ENCODE results near the gene CPNE8. TPM values are rescaled to one million over a fixed set of nuclear protein-coding genes. Genes with fewer than 3 reads are reported as not detected.

The CPNE8 gene
- polyA plus RNA-seq, 2 of the 4 experiments (the other 2 are of a cell fraction), result 8.0 to 30.1 TPM

- H3K4me2 ChIP-seq, result no peak overlapping the region
- no peak for TF ChIP-seq CEBPB (IDR thresholded peaks at IDR 0.05)
- no peak overlapping the region for H3K4me3 ChIP-seq
- ATAC-seq (no peak), FAIRE-seq (no peak), DNase-seq (ENCODE audit: low read depth in 1 of 2, low spot score in 1 of 2) (no peak)
- H3K4me1 ChIP-seq, result no peaks in the 10 kb centered on the region
- POLR2A ChIA-PET, result no interaction called here
- H3K27ac ChIP-seq, result no peak overlapping the region
- CTCF ChIA-PET, result interaction anchor here (1.5 kb wide), 1 partner anchor 21 kb away, joined by 3 read pairs; no protein-coding TSS in a partner anchor
- peaks cover 8% of the 10 kb centered on the region; the same call in 1 of the 3 replicates for H3K9me3 ChIP-seq
Observed at GRCh38 chr12:38662829-38663228, 242.6 kb downstream of the CPNE8 start.

- no peaks in the 10 kb centered on the region for H3K9me3 ChIP-seq
- no peak for TF ChIP-seq CBX8 (IDR thresholded peaks at IDR 0.05)
- no peak for TF ChIP-seq HOXB5 (CRISPR knock-in tag; IDR thresholded peaks at IDR 0.05)
- TF ChIP-seq RFX5 (IDR thresholded peaks at IDR 0.05), result no peak
- WGBS (ENCODE audit: missing lambda C conversion rate), result 97% methylated on average over 2 of the region's 2 CpGs
- no peak for FAIRE-seq
- ChIA-PET CTCF (no interaction called here), POLR2A (no interaction called here)
- H3K4me3 ChIP-seq, result no peak overlapping the region
- no peak overlapping the region for H3K27ac ChIP-seq
- no peak for DNase-seq (ENCODE audit: low read depth in 1 of 2, low spot score in 1 of 2)
- no peak overlapping the region for H3K4me2 ChIP-seq
- H3K4me1 ChIP-seq, result no peaks in the 10 kb centered on the region
- ATAC-seq, result no peak
Observed at GRCh38 chr12:38653650-38654049, 251.7 kb downstream of the CPNE8 start.

- no peak for DNase-seq (ENCODE audit: low read depth in 1 of 2, low spot score in 1 of 2)
- H3K9me3 ChIP-seq, result no peaks in the 10 kb centered on the region
- H3K4me1 ChIP-seq, result no peaks in the 10 kb centered on the region
- CTCF ChIA-PET, result no interaction called here
- no peak overlapping the region for H3K4me3 ChIP-seq
- no peak overlapping the region for H3K4me2 ChIP-seq
- 88% methylated on average over 1 of the region's 1 CpG for WGBS (ENCODE audit: missing lambda C conversion rate)
- no peak for TF ChIP-seq ZC3H11A (IDR thresholded peaks at IDR 0.05)
- TF ChIP-seq EHMT2 (IDR thresholded peaks at IDR 0.05; ENCODE audit: low read depth), result no peak
- no peak for TF ChIP-seq JUNB (IDR thresholded peaks at IDR 0.05)
- TF ChIP-seq CEBPB (IDR thresholded peaks at IDR 0.05), result no peak
- TF ChIP-seq CBX2 (IDR thresholded peaks at IDR 0.05; ENCODE audit: borderline replicate concordance, low read depth), result no peak
- no peak overlapping the region for H3K27ac ChIP-seq
- POLR2A ChIA-PET, result no interaction called here
- ATAC-seq, result no peak
- no peak for FAIRE-seq
Observed at GRCh38 chr12:38648813-38649212, 256.6 kb downstream of the CPNE8 start.

- Histone ChIP-seq H3K4me2 (no peak overlapping the region), H3K4me1 (no peaks in the 10 kb centered on the region), H3K27ac (no peak overlapping the region), H3K9me3 (no peaks in the 10 kb centered on the region), H3K4me3 (no peak overlapping the region)
- DNase-seq (ENCODE audit: low read depth in 1 of 2, low spot score in 1 of 2), result no peak
- TF ChIP-seq MYC (IDR thresholded peaks at IDR 0.05; ENCODE audit: borderline replicate concordance, low read length) (no peak), BHLHE40 (IDR thresholded peaks at IDR 0.05; ENCODE audit: low read depth, low read length) (no peak), CBX8 (IDR thresholded peaks at IDR 0.05) (no peak), TFCP2L1 (CRISPR knock-in tag; IDR thresholded peaks at IDR 0.05) (no peak), HES2 (IDR thresholded peaks at IDR 0.05) (no peak)
- POLR2A ChIA-PET, result no interaction called here
- CTCF ChIA-PET, result no interaction called here
- 46% methylated on average over 4 of the region's 4 CpGs for WGBS (ENCODE audit: missing lambda C conversion rate)
- no peak for FAIRE-seq
- ATAC-seq, result no peak
Observed at GRCh38 chr12:38646146-38646545, 259.2 kb downstream of the CPNE8 start.

- 32% methylated on average over 7 of the region's 7 CpGs for WGBS (ENCODE audit: missing lambda C conversion rate)
- TF ChIP-seq HDAC2 (IDR thresholded peaks at IDR 0.05) (no peak), USF2 (IDR thresholded peaks at IDR 0.05) (no peak), FOSB (CRISPR knock-in tag; IDR thresholded peaks at IDR 0.05) (no peak), POLR2AphosphoS2 (conservative IDR thresholded peaks at IDR 0.05; ENCODE audit: low read length) (no peak), HOXB5 (CRISPR knock-in tag; IDR thresholded peaks at IDR 0.05) (no peak), ESRRA (IDR thresholded peaks at IDR 0.05; ENCODE audit: borderline replicate concordance, low read length) (no peak), FOSL2 (IDR thresholded peaks at IDR 0.05) (no peak), FOSL2 (CRISPR knock-in tag; IDR thresholded peaks at IDR 0.05) (no peak), BCL3 (IDR thresholded peaks at IDR 0.05) (no peak), ZFP36 (IDR thresholded peaks at IDR 0.05; ENCODE audit: borderline replicate concordance, partially characterized antibody) (no peak), BHLHE40 (IDR thresholded peaks at IDR 0.05; ENCODE audit: low read depth, low read length) (no peak), TFCP2L1 (CRISPR knock-in tag; IDR thresholded peaks at IDR 0.05) (no peak), ATOH8 (CRISPR knock-in tag; IDR thresholded peaks at IDR 0.05; ENCODE audit: low read depth) (no peak), JUNB (IDR thresholded peaks at IDR 0.05) (no peak), NPAS2 (CRISPR knock-in tag; IDR thresholded peaks at IDR 0.05; ENCODE audit: borderline replicate concordance) (no peak), MAZ (IDR thresholded peaks at IDR 0.05; ENCODE audit: borderline replicate concordance, low read depth, low read length) (no peak), MAX (IDR thresholded peaks at IDR 0.05) (no peak), ELK1 (IDR thresholded peaks at IDR 0.05; ENCODE audit: low read depth, low read length) (no peak)
- ChIA-PET CTCF (no interaction called here), POLR2A (no interaction called here)
- no peak overlapping the region for H3K4me2 ChIP-seq
- no peak overlapping the region for H3K4me3 ChIP-seq
- no peaks in the 10 kb centered on the region for H3K4me1 ChIP-seq
- ATAC-seq (no peak), DNase-seq (ENCODE audit: low read depth in 1 of 2, low spot score in 1 of 2) (no peak), FAIRE-seq (no peak)
- no peaks in the 10 kb centered on the region for H3K9me3 ChIP-seq
- no peak overlapping the region for H3K27ac ChIP-seq
Observed at GRCh38 chr12:38639625-38640024, 265.8 kb downstream of the CPNE8 start.
